K562 (cell line): ENCODE results near the gene ARID3A. TPM values are rescaled to one million over a fixed set of nuclear protein-coding genes. Genes with fewer than 3 reads are reported as not detected.

Experiments
- ATAC-seq: fragments of 200-7000 bp; cut with Tn5 transposase; 3 replicates; pipeline ENCODE4 v1.9.1; 2020; ENCODE audit warnings: moderate library complexity
- BruUV-seq: library from RNA; stranded (reverse); fragments of 400-500 nt; replicated peaks from 2 replicates; lab custom pipeline; 2021; lab: Mats Ljungman, UMichigan
- CTCF ChIA-PET: fragments of 300-600 bp; formaldehyde crosslinking; extraction: SDS; loops from one replicate; lab custom pipeline; 2021; ENCODE audit warnings: low intra/inter-chr PET ratio; lab: Yijun Ruan, JAX
- POLR2A ChIA-PET: fragments of 300-600, 350-650 bp; sonication (Branson Sonifier 250); formaldehyde crosslinking; extraction: SDS; loops from one replicate; lab custom pipeline; 2021; ENCODE audit warnings: antibody characterized with exemption, inconsistent platforms; lab: Yijun Ruan, JAX
- DNase-seq, 4 experiments: peaks; one replicate each; pipeline versions ENCODE4 v3.0.0 to v3.0.0-alpha.2; 2011 to 2018; ENCODE audit warnings: low spot score in 3 of 4, mixed read lengths in 3 of 4; ENCODE audit errors: extremely low read depth in 1 of 4
- FAIRE-seq: peaks from 2 replicates; lab custom pipeline; 2011; peaks lifted over from hg19 to GRCh38; lab: Jason Lieb, UNC
- H2AFZ ChIP-seq: 2 replicates; pipeline ENCODE4 v1.6.0; 2011; ENCODE audit warnings: low read depth, low read length, control low read depth, inconsistent platforms
- H3K27ac ChIP-seq: fragments of 200-600 bp; 3 replicates; pipeline ENCODE4 v1.8.0; 2011; ENCODE audit warnings: low read depth, mild to moderate bottlenecking, control low read depth, inconsistent platforms, low read length, moderate library complexity, mixed read lengths; ENCODE audit errors: extremely low read depth
- H3K27me3 ChIP-seq, 2 experiments: fragments of 300-600 bp in 1 of 2; 2 replicates in 1 of 2; 3 replicates in 1 of 2; pipeline versions ENCODE4 v1.6.0 to v1.8.0; 2011; ENCODE audit warnings: inconsistent platforms in 2 of 2, low read length in 2 of 2, mild to moderate bottlenecking in 1 of 2, mixed read lengths in 1 of 2, moderate library complexity in 1 of 2; ENCODE audit not compliant: control insufficient read depth in 2 of 2, insufficient read depth in 2 of 2
- H3K36me3 ChIP-seq: fragments of 300-600 bp; 3 replicates; pipeline ENCODE4 v1.8.0; 2011; ENCODE audit warnings: mild to moderate bottlenecking, low read length, inconsistent platforms; ENCODE audit not compliant: control insufficient read depth, insufficient read depth
- H3K4me1 ChIP-seq, 2 experiments: fragments of 200-600 bp in 1 of 2; replicated peaks in 1 of 2; 2 replicates in 1 of 2; 3 replicates in 1 of 2; pipeline versions ENCODE4 v1.5.1 to v1.8.0; 2011; ENCODE audit warnings: inconsistent platforms in 2 of 2, low read length in 2 of 2, mild to moderate bottlenecking in 1 of 2, mixed read lengths in 1 of 2, moderate library complexity in 1 of 2; ENCODE audit not compliant: control insufficient read depth in 2 of 2, insufficient read depth in 2 of 2
- H3K4me2 ChIP-seq: 2 replicates; pipeline ENCODE4 v1.6.1; 2011; ENCODE audit warnings: low read length, control low read depth, inconsistent platforms, mixed read lengths; ENCODE audit not compliant: insufficient read depth
- H3K4me3 ChIP-seq: fragments of 200-600 bp; sonication (generic), shearing (Covaris generic); 2 replicates; pipeline ENCODE4 v1.5.1; 2016; ENCODE audit warnings: control low read depth, inconsistent platforms
- H3K79me2 ChIP-seq: fragments of 200-600 bp; 3 replicates; pipeline ENCODE4 v1.8.0; 2011; ENCODE audit warnings: low read length, inconsistent platforms; ENCODE audit not compliant: control insufficient read depth, insufficient read depth
- H3K9ac ChIP-seq, 2 experiments: 2 replicates each; pipeline versions ENCODE4 v1.6.0 to v1.6.1; 2011; ENCODE audit warnings: low read depth in 2 of 2, low read length in 2 of 2, control low read depth in 1 of 2, inconsistent platforms in 1 of 2, mild to moderate bottlenecking in 1 of 2, mixed read lengths in 1 of 2; ENCODE audit not compliant: insufficient read depth in 1 of 2
- H3K9me1 ChIP-seq: one replicate; pipeline ENCODE4 v1.6.0; 2011; ENCODE audit warnings: inconsistent platforms, mild to moderate bottlenecking, low read length, moderate library complexity; ENCODE audit not compliant: control insufficient read depth, insufficient read depth
- H3K9me3 ChIP-seq: replicated peaks from 2 replicates; pipeline ENCODE4 v1.5.1; 2011; ENCODE audit warnings: low read depth, low read length, inconsistent platforms; ENCODE audit not compliant: control insufficient read depth, insufficient read depth
- H4K20me1 ChIP-seq: replicated peaks from 2 replicates; pipeline ENCODE4 v1.6.1; 2011; ENCODE audit warnings: low read length, inconsistent platforms, mixed read lengths; ENCODE audit not compliant: control insufficient read depth, insufficient read depth
- CCNT2 ChIP-seq: IDR thresholded peaks from 2 replicates; pipeline ENCODE4 v1.6.1; 2011; ENCODE audit warnings: borderline replicate concordance, low read depth, mild to moderate bottlenecking, moderate library complexity, mixed read lengths, low read length; ENCODE audit not compliant: insufficient read length; ENCODE audit errors: extremely low read depth
- CEBPG ChIP-seq, 3 experiments: fragments of 200-800 bp in 1 of 3; sonication (Bioruptor generic) in 1 of 3; sonication (generic) in 1 of 3; formaldehyde crosslinking in 1 of 3; IDR thresholded peaks in 2 of 3; conservative IDR thresholded peaks in 1 of 3; 2 replicates each; pipeline versions ENCODE4 v1.6.1 to v1.8.0; 2016 to 2022; ENCODE audit warnings: missing compliant biosample characterization in 2 of 3, missing genetic modification characterization in 2 of 3, mild to moderate bottlenecking in 1 of 3, missing genetic modification reagents in 1 of 3
- CHCHD3 ChIP-seq: fragments of 250-450 bp; sonication (Bioruptor Pico); IDR thresholded peaks from 2 replicates; pipeline ENCODE4 v2.1.2; 2022; ENCODE audit warnings: mild to moderate bottlenecking
- E2F6 ChIP-seq, 2 experiments: IDR thresholded peaks; 2 replicates each; pipeline ENCODE4 v1.6.1; 2011; ENCODE audit warnings: borderline replicate concordance in 1 of 2, control low read depth in 1 of 2, low read depth in 1 of 2, low read length in 1 of 2, mild to moderate bottlenecking in 1 of 2, mixed read lengths in 1 of 2, moderate library complexity in 1 of 2; ENCODE audit not compliant: insufficient read depth in 1 of 2, insufficient read length in 1 of 2, poor library complexity in 1 of 2, severe bottlenecking in 1 of 2; ENCODE audit errors: extremely low read depth in 1 of 2
- L3MBTL2 ChIP-seq: fragments of 450-650 bp; IDR thresholded peaks from 2 replicates; pipeline ENCODE4 v1.6.1; 2016; ENCODE audit warnings: mild to moderate bottlenecking, moderate library complexity
- MEF2D ChIP-seq: conservative IDR thresholded peaks from 2 replicates; pipeline ENCODE4 v1.6.1; 2016; ENCODE audit warnings: low read depth, missing genetic modification characterization, missing compliant biosample characterization
- THRB ChIP-seq: fragments of 450-650 bp; formaldehyde crosslinking; conservative IDR thresholded peaks from 2 replicates; pipeline ENCODE4 v1.4.0; 2022; ENCODE audit warnings: mild to moderate bottlenecking, missing genetic modification characterization
- WGBS: fragments of 100-300 bp; shearing (Covaris generic); methylation state at CpG from one replicate; pipeline ENCODE4 v1.1.6; 2016; ENCODE audit warnings: low coverage, mixed read lengths; ENCODE audit not compliant: insufficient coverage; ENCODE audit errors: missing lambda C conversion rate; 5-methylcytosine and 5-hydroxymethylcytosine counted together
- in situ Hi-C: fragments of 300-500 bp; cut with MboI; formaldehyde crosslinking; loops from 4 replicates; pipeline ENCODE4 v1.15.0; 2018; ENCODE audit warnings: inconsistent platforms, mixed read lengths
- intact Hi-C: fragments of 100-400 bp; cut with micrococcal nuclease; formaldehyde crosslinking; loops from 2 replicates; pipeline ENCODE4 v1.14.2; 2022
- polyA plus RNA-seq, 8 experiments: library from polyadenylated mRNA; depleted of rRNA in 4 of 8; stranded (reverse) in 5 of 8; unstranded in 3 of 8; fragments of >200 nt; fragmentation: Nextera tagmentation in 2 of 8; fragmentation: Illumina TruSeq in 1 of 8; extraction: Ambion mirVana in 2 of 8; extraction: Trizol in 1 of 8; gene quantifications; 2 replicates each; pipeline versions ENCODE4 v1.2.1 to v1.2.3, GENCODE V29; 2011 to 2014; ENCODE audit warnings: inconsistent platforms in 1 of 8, missing spikeins in 1 of 8
- total RNA-seq, 7 experiments: library from RNA; depleted of rRNA in 6 of 7; stranded (reverse); fragments of >200 nt in 6 of 7; fragmentation: Illumina TruSeq in 2 of 7; extraction: Trizol in 2 of 7; gene quantifications; 2 replicates each; pipeline versions ENCODE4 v1.2.1 to v1.2.3, GENCODE V29; 2011 to 2021; ENCODE audit warnings: low replicate concordance in 1 of 7
- TF ChIP-seq, protein P1 (sequence below): sonication (generic); formaldehyde crosslinking; IDR thresholded peaks from 2 replicates; pipeline ENCODE4 v1.8.1; 2023; ENCODE audit warnings: mild to moderate bottlenecking, missing genetic modification reagents, moderate library complexity
- TF ChIP-seq, protein P2 (sequence below): fragments of 200-800 bp; sonication (Bioruptor generic); IDR thresholded peaks from 2 replicates; pipeline ENCODE4 v1.6.1; 2016; ENCODE audit warnings: missing genetic modification characterization, missing compliant biosample characterization

Gene ARID3A
- total and polyA plus RNA-seq, 9 of the 15 experiments (the other 6 are each of a cell fraction or from before 2014, with no cell fraction given), result 1.4 to 118 (median 31.2) TPM

DNA sequence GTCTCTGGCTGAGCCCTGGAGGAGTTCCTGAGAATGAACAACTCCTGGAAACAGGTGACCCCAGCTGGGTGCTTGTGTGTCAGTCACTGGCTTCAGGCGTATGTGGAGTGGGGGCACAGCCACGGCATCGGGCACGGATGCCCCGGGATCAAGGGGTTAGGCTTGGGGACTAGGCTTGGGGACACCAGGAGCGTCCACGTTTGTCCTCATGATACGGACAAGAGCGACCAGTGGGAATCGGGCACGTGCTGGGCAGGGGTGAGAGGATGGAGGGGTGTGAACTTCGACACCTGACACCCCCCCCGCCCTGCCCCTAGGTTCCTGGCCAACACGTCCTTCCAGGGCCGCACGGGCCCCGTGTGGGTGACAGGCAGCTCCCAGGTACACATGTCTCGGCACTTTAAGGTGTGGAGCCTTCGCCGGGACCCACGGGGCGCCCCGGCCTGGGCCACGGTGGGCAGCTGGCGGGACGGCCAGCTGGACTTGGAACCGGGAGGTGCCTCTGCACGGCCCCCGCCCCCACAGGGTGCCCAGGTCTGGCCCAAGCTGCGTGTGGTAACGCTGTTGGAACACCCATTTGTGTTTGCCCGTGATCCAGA, 78.5 kb downstream of the ARID3A start:
- in situ Hi-C loops (no loop called here), intact Hi-C loops (no loop called here)
- FAIRE-seq (no peak), ATAC-seq (no peak), DNase-seq (no peak)
- Histone ChIP-seq H3K9me1 (no peaks in the 10 kb centered on the region), H3K79me2 (no peaks in the 10 kb centered on the region), H3K27me3 (no peaks in the 10 kb centered on the region), H3K4me3 (no peak overlapping the region), H3K9ac (no peak overlapping the region), H3K4me1 (peaks cover 0 to 73% of the 10 kb centered on the region in 2 experiments; a peak in 4 of 5 replicates), H3K27ac (no peak overlapping the region), H4K20me1 (no peaks in the 10 kb centered on the region), H2AFZ (no peak overlapping the region), H3K9me3 (no peaks in the 10 kb centered on the region), H3K4me2 (no peak overlapping the region), H3K36me3 (peaks cover 2% of the 10 kb centered on the region; the same call in 1 of the 3 replicates)
- BruUV-seq, result no TSS peak
- WGBS, result 76% methylated on average over 18 of the region's 32 CpGs
- CTCF ChIA-PET, result interaction anchor here (0.7 to 1.2 kb wide), 2 partner anchors 79 to 82 kb away, joined by 3 to 4 read pairs; no protein-coding TSS in a partner anchor
- POLR2A ChIA-PET, result interaction anchor here (0.6 to 2.1 kb wide), 6 partner anchors 9 to 141 kb away, joined by 3 to 6 read pairs (median 4); partner anchors contain the start of gene CNN2
- TF ChIP-seq CHCHD3 (CRISPR knock-in tag) (no peak), L3MBTL2 (0 out of 2 replicates have a peak, but pooled peaks have one; percentile 21), CEBPG (CRISPR knock-in tag; IDR thresholded peaks at IDR 0.05) (no peak), CEBPG (tag; conservative IDR thresholded peaks at IDR 0.05 in 1 of 2, IDR thresholded peaks at IDR 0.05 in 1 of 2) (no peak), CCNT2 (no peak), E2F6 (IDR thresholded peaks at IDR 0.05; ENCODE audit: borderline replicate concordance in 1 of 2, extremely low read depth in 1 of 2, insufficient read depth in 1 of 2, insufficient read length in 1 of 2, low read depth in 1 of 2, low read length in 1 of 2, poor library complexity in 1 of 2, severe bottlenecking in 1 of 2) (peak in 1 of 2 experiments; percentile 58), THRB (CRISPR knock-in tag) (no peak), MEF2D (tag) (no peak)
- TF ChIP-seq, protein P1, sequence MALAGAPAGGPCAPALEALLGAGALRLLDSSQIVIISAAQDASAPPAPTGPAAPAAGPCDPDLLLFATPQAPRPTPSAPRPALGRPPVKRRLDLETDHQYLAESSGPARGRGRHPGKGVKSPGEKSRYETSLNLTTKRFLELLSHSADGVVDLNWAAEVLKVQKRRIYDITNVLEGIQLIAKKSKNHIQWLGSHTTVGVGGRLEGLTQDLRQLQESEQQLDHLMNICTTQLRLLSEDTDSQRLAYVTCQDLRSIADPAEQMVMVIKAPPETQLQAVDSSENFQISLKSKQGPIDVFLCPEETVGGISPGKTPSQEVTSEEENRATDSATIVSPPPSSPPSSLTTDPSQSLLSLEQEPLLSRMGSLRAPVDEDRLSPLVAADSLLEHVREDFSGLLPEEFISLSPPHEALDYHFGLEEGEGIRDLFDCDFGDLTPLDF, result no peak
- TF ChIP-seq, protein P2, sequence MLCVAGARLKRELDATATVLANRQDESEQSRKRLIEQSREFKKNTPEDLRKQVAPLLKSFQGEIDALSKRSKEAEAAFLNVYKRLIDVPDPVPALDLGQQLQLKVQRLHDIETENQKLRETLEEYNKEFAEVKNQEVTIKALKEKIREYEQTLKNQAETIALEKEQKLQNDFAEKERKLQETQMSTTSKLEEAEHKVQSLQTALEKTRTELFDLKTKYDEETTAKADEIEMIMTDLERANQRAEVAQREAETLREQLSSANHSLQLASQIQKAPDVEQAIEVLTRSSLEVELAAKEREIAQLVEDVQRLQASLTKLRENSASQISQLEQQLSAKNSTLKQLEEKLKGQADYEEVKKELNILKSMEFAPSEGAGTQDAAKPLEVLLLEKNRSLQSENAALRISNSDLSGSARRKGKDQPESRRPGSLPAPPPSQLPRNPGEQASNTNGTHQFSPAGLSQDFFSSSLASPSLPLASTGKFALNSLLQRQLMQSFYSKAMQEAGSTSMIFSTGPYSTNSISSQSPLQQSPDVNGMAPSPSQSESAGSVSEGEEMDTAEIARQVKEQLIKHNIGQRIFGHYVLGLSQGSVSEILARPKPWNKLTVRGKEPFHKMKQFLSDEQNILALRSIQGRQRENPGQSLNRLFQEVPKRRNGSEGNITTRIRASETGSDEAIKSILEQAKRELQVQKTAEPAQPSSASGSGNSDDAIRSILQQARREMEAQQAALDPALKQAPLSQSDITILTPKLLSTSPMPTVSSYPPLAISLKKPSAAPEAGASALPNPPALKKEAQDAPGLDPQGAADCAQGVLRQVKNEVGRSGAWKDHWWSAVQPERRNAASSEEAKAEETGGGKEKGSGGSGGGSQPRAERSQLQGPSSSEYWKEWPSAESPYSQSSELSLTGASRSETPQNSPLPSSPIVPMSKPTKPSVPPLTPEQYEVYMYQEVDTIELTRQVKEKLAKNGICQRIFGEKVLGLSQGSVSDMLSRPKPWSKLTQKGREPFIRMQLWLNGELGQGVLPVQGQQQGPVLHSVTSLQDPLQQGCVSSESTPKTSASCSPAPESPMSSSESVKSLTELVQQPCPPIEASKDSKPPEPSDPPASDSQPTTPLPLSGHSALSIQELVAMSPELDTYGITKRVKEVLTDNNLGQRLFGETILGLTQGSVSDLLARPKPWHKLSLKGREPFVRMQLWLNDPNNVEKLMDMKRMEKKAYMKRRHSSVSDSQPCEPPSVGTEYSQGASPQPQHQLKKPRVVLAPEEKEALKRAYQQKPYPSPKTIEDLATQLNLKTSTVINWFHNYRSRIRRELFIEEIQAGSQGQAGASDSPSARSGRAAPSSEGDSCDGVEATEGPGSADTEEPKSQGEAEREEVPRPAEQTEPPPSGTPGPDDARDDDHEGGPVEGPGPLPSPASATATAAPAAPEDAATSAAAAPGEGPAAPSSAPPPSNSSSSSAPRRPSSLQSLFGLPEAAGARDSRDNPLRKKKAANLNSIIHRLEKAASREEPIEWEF, result no peak
